Endothelial cell of umbilical vein (primary cell): ENCODE measurements around the gene ZFYVE26. TPM values are rescaled to one million over a fixed set of nuclear protein-coding genes. Genes with fewer than 3 reads are reported as not detected.
"Not testable (repeated sequence)": the region's sequence is repeated elsewhere in the genome, so short reads cannot be mapped to it uniquely, and the experiment has no call there.

Experiments
- BruUV-seq: library from RNA; stranded (reverse); fragments of 400-500 nt; replicated peaks from 2 replicates; lab custom pipeline; 2021; lab: Mats Ljungman, UMichigan
- CTCF ChIA-PET: fragments of 300-600, 350-600 bp; sonication (Branson Sonifier 250); formaldehyde crosslinking; loops from one replicate; lab custom pipeline; 2021; ENCODE audit warnings: antibody characterized with exemption, inconsistent platforms; lab: Charles Lee
- POLR2A ChIA-PET: fragments of 300-600, 350-600 bp; sonication (Branson Sonifier 250); formaldehyde crosslinking; loops from one replicate; lab custom pipeline; 2021; ENCODE audit warnings: antibody characterized with exemption, inconsistent platforms; lab: Charles Lee
- DNase-seq: peaks from one replicate; pipeline ENCODE4 v3.0.0-alpha.2; 2011; ENCODE audit warnings: low read depth, low spot score
- FAIRE-seq: peaks from 2 replicates; lab custom pipeline; 2011; peaks lifted over from hg19 to GRCh38; lab: Jason Lieb, UNC
- H2AFZ ChIP-seq: 2 replicates; pipeline ENCODE4 v1.6.0; 2012; ENCODE audit warnings: low read depth, low read length, control low read depth, inconsistent platforms
- H3K27ac ChIP-seq: 2 replicates; pipeline ENCODE4 v1.5.1; 2011; ENCODE audit warnings: low read depth, mild to moderate bottlenecking, control low read depth, low read length, moderate library complexity; ENCODE audit not compliant: insufficient read depth
- H3K27me3 ChIP-seq, 2 experiments: 2 replicates each; pipeline versions ENCODE4 v1.6.0 to v1.6.1; 2011; ENCODE audit warnings: low read length in 2 of 2, mixed read lengths in 1 of 2; ENCODE audit not compliant: control insufficient read depth in 2 of 2, insufficient read depth in 2 of 2
- H3K36me3 ChIP-seq, 2 experiments: 2 replicates in 1 of 2; 3 replicates in 1 of 2; pipeline ENCODE4 v1.5.1; 2011; ENCODE audit warnings: low read length in 2 of 2, mild to moderate bottlenecking in 1 of 2, moderate library complexity in 1 of 2; ENCODE audit not compliant: control insufficient read depth in 2 of 2, insufficient read depth in 2 of 2; ENCODE audit errors: extremely low read depth in 1 of 2
- H3K4me1 ChIP-seq: 3 replicates; pipeline ENCODE4 v1.5.1; 2011; ENCODE audit warnings: mild to moderate bottlenecking, low read length; ENCODE audit not compliant: control insufficient read depth, insufficient read depth; ENCODE audit errors: extremely low read depth
- H3K4me2 ChIP-seq: 2 replicates; pipeline ENCODE4 v1.6.1; 2011; ENCODE audit warnings: low read length, control low read depth, mixed read lengths; ENCODE audit not compliant: insufficient read depth
- H3K4me3 ChIP-seq, 3 experiments: fragments of 200-600 bp in 1 of 3; sonication (generic), shearing (Covaris generic) in 1 of 3; replicated peaks in 1 of 3; 2 replicates each; pipeline ENCODE4 v1.5.1; 2011 to 2016; ENCODE audit warnings: control low read depth in 3 of 3, low read length in 3 of 3, mild to moderate bottlenecking in 2 of 3, inconsistent platforms in 1 of 3, low read depth in 1 of 3, moderate library complexity in 1 of 3; ENCODE audit not compliant: insufficient read depth in 1 of 3
- H3K79me2 ChIP-seq: 2 replicates; pipeline ENCODE4 v1.6.0; 2012; ENCODE audit warnings: low read length, inconsistent platforms; ENCODE audit not compliant: control insufficient read depth, insufficient read depth
- H3K9ac ChIP-seq: replicated peaks from 2 replicates; pipeline ENCODE3; 2011; ENCODE audit warnings: low read length, control low read depth; ENCODE audit not compliant: insufficient read depth; ENCODE audit errors: extremely low read depth
- H3K9me1 ChIP-seq: replicated peaks from 3 replicates; pipeline ENCODE4 v1.6.0; 2011; ENCODE audit warnings: mild to moderate bottlenecking, low read length; ENCODE audit not compliant: control insufficient read depth, insufficient read depth; ENCODE audit errors: extremely low read depth
- H3K9me3 ChIP-seq: replicated peaks from 2 replicates; pipeline ENCODE4 v1.5.1; 2012; ENCODE audit warnings: low read length, inconsistent platforms; ENCODE audit not compliant: control insufficient read depth, insufficient read depth
- H4K20me1 ChIP-seq: replicated peaks from 2 replicates; pipeline ENCODE3; 2011; ENCODE audit warnings: mild to moderate bottlenecking, low read length; ENCODE audit not compliant: control insufficient read depth, insufficient read depth; ENCODE audit errors: extremely low read depth
- EZH2 ChIP-seq: IDR thresholded peaks from 2 replicates; pipeline ENCODE4 v1.6.1; 2012; ENCODE audit warnings: borderline replicate concordance, low read depth, mild to moderate bottlenecking, moderate library complexity, low read length, inconsistent platforms; ENCODE audit not compliant: severe bottlenecking
- FOS ChIP-seq: IDR thresholded peaks from 2 replicates; pipeline ENCODE4 v1.6.1; 2011; ENCODE audit warnings: mild to moderate bottlenecking, low read length, moderate library complexity, borderline replicate concordance; ENCODE audit not compliant: insufficient read depth
- GATA2 ChIP-seq: IDR thresholded peaks from 2 replicates; pipeline ENCODE4 v1.7.0; 2011; ENCODE audit warnings: low read depth, mild to moderate bottlenecking, moderate library complexity, mixed read lengths, low read length; ENCODE audit not compliant: insufficient read length, insufficient read depth
- JUN ChIP-seq: IDR thresholded peaks from 2 replicates; pipeline ENCODE4 v1.6.1; 2011; ENCODE audit warnings: borderline replicate concordance, low read depth; ENCODE audit not compliant: insufficient read length, insufficient read depth
- MAX ChIP-seq: IDR thresholded peaks from 2 replicates; pipeline ENCODE4 v1.6.1; 2011; ENCODE audit not compliant: insufficient read depth, insufficient read length
- MYC ChIP-seq: IDR thresholded peaks from one replicate; pipeline ENCODE4 v1.6.1; 2011; ENCODE audit warnings: mild to moderate bottlenecking, low read depth, low read length
- POLR2A ChIP-seq: IDR thresholded peaks from 2 replicates; pipeline ENCODE4 v1.6.1; 2012; ENCODE audit warnings: low read depth, mild to moderate bottlenecking, control low read depth, low read length
- dilution Hi-C: fragments of 300-500 bp; cut with MboI; formaldehyde crosslinking; loops from one replicate; pipeline ENCODE4 v1.15.0; 2019; ENCODE audit warnings: low sequenced_read_pairs; ENCODE audit not compliant: extremely low pct_ligation_motif_present
- intact Hi-C: fragments of 100-400 bp; cut with micrococcal nuclease; formaldehyde crosslinking; loops from one replicate; pipeline ENCODE4 v1.10.0; 2022
- polyA plus RNA-seq, 4 experiments: library from polyadenylated mRNA; depleted of rRNA in 3 of 4; stranded (reverse) in 3 of 4; unstranded in 1 of 4; fragments of >200 nt; gene quantifications; 2 replicates each; pipeline versions ENCODE4 v1.2.1 to v1.2.3, GENCODE V29; 2011 to 2012; ENCODE audit warnings: missing spikeins in 1 of 4
- total RNA-seq: library from RNA; stranded (reverse); gene quantifications from 2 replicates; pipeline ENCODE4 v1.2.3, GENCODE V29; 2021

Gene ZFYVE26
- total and polyA plus RNA-seq, 2 donors (not counting 3 experiments of a cell fraction or from before 2014, with no cell fraction given): 15.3 to 26.3 TPM

GRCh38 chr14:67820428-67820971, 4.1 kb upstream of the ZFYVE26 start:
- DNase-seq: peak; percentile 24
- Histone ChIP-seq H3K4me3 (peak overlapping the region; percentile 81 to 96 (median 94)), H3K9me3 (no peaks in the 10 kb centered on the region), H3K36me3 (no peaks in the 10 kb centered on the region), H3K9ac (peak overlapping the region; percentile 83), H2AFZ (peak overlapping the region; percentile 98), H3K4me1 (peaks cover 16% of the 10 kb centered on the region), H3K27ac (no peak overlapping the region), H3K4me2 (peak overlapping the region; percentile 94), H3K79me2 (peaks cover 4% of the 10 kb centered on the region), H3K9me1 (no peaks in the 10 kb centered on the region), H4K20me1 (no peaks in the 10 kb centered on the region), H3K27me3 (no peaks in the 10 kb centered on the region)
- CTCF ChIA-PET: no interaction called here
- dilution Hi-C loops (no loop called here), intact Hi-C loops (no loop called here)
- TF ChIP-seq POLR2A (no peak), FOS (no peak), MYC (no peak), MAX (no peak), JUN (no peak)
- POLR2A ChIA-PET: no interaction called here
- FAIRE-seq: no peak
- BruUV-seq: no TSS peak

GRCh38 chr14:67819563-67820421, 3.4 kb upstream of the ZFYVE26 start, which contains the start of gene RAD51B:
RAD51B (plus strand) TSS chr14:67819779.
- peak within 1 kb of the TSS; percentile 81 to 96 (median 94) for H3K4me3 ChIP-seq
- intact Hi-C loops (no loop called here), dilution Hi-C loops (no loop called here)
- H4K20me1 ChIP-seq: no peaks in the 10 kb centered on the region
- peak within 1 kb of the TSS; percentile 98 for H2AFZ ChIP-seq
- H3K9me1 ChIP-seq: no peaks in the 10 kb centered on the region
- peak; percentile 99 for FAIRE-seq
- H3K27ac ChIP-seq: peak within 1 kb of the TSS; percentile 58
- TF ChIP-seq POLR2A (peak; percentile 51), GATA2 (no peak), EZH2 (no peak)
- ChIA-PET POLR2A (no interaction called here), CTCF (no interaction called here)
- TSS peak; percentile 34 for BruUV-seq
- peak within 1 kb of the TSS; percentile 83 for H3K9ac ChIP-seq
- no peaks in the 10 kb centered on the region for H3K9me3 ChIP-seq
- H3K4me2 ChIP-seq: peak within 1 kb of the TSS; percentile 94
- no peaks in the 10 kb centered on the region for H3K27me3 ChIP-seq
- peaks cover 12% of the 10 kb centered on the region for H3K79me2 ChIP-seq
- peaks cover 23% of the 10 kb centered on the region for H3K4me1 ChIP-seq
- DNase-seq: peak; percentile 91
- no peaks in the 10 kb centered on the region for H3K36me3 ChIP-seq

- CTCF ChIA-PET, BruUV-seq, H3K9ac ChIP-seq, H3K4me2 ChIP-seq, H3K27ac ChIP-seq, H3K4me3 ChIP-seq, dilution Hi-C loops, H3K27me3 ChIP-seq, DNase-seq, H4K20me1 ChIP-seq, H3K9me3 ChIP-seq, intact Hi-C loops, H3K36me3 ChIP-seq, FAIRE-seq, H3K9me1 ChIP-seq: not testable (repeated sequence)
- peaks cover 24% of the 10 kb centered on the region for H3K4me1 ChIP-seq
- peaks cover 13% of the 10 kb centered on the region for H3K79me2 ChIP-seq
- POLR2A ChIA-PET: interaction anchor here (0.6 kb wide), 1 partner anchor 264 kb away, joined by 4 read pairs; no protein-coding TSS in a partner anchor
- H2AFZ ChIP-seq: peak overlapping the region; percentile 23
Observed at GRCh38 chr14:67818476-67818875, 2.1 kb upstream of the ZFYVE26 start.
